OCI-LY7 (cell line): ENCODE data around the gene GNAQ. TPM values are rescaled to one million over a fixed set of nuclear protein-coding genes. Genes with fewer than 3 reads are reported as not detected.

Experiments
- BruUV-seq: library from RNA; stranded (reverse); fragments of 400-500 nt; replicated peaks from 2 replicates; lab custom pipeline; 2021; lab: Mats Ljungman, UMichigan
- CTCF ChIA-PET: fragments of 300-600 bp; sonication (Branson Sonifier 250); formaldehyde crosslinking; loops from one replicate; lab custom pipeline; 2022; ENCODE audit warnings: antibody characterized with exemption; ENCODE audit not compliant: unreplicated experiment; lab: Charles Lee
- POLR2A ChIA-PET: fragments of 300-600 bp; sonication (Branson Sonifier 250); formaldehyde crosslinking; loops from one replicate; lab custom pipeline; 2022; ENCODE audit warnings: antibody characterized with exemption; lab: Charles Lee
- DNase-seq: peaks from one replicate; pipeline ENCODE4 v3.0.0-alpha.2; 2015; ENCODE audit warnings: low spot score
- H2AFZ ChIP-seq: fragments of 200-600 bp; sonication (generic), shearing (Covaris generic); 2 replicates; pipeline ENCODE4 v1.6.1; 2014; ENCODE audit warnings: mild to moderate bottlenecking, antibody characterized with exemption, low read length, moderate library complexity
- H3K27ac ChIP-seq: fragments of 200-600 bp; sonication (generic); 2 replicates; pipeline ENCODE4 v1.5.1; 2014; ENCODE audit warnings: mixed run types, low read depth, mild to moderate bottlenecking, moderate library complexity, low read length, inconsistent platforms; ENCODE audit not compliant: poor library complexity, severe bottlenecking
- H3K36me3 ChIP-seq: fragments of 200-600 bp; sonication (generic); 2 replicates; pipeline ENCODE4 v1.6.1; 2014; ENCODE audit warnings: mild to moderate bottlenecking, antibody characterized with exemption, low read length, moderate library complexity, mixed read lengths; ENCODE audit not compliant: insufficient read depth
- H3K4me1 ChIP-seq: fragments of 200-600 bp; sonication (generic); 2 replicates; pipeline ENCODE4 v1.5.1; 2014; ENCODE audit warnings: mild to moderate bottlenecking, low read length; ENCODE audit not compliant: insufficient read depth, poor library complexity, severe bottlenecking
- H3K4me2 ChIP-seq: fragments of 200-600 bp; sonication (generic); 2 replicates; pipeline ENCODE4 v1.6.1; 2014; ENCODE audit warnings: mild to moderate bottlenecking, low read length
- H3K4me3 ChIP-seq: fragments of 200-600 bp; sonication (generic); 2 replicates; pipeline ENCODE4 v1.5.1; 2014; ENCODE audit warnings: mild to moderate bottlenecking, low read depth, low read length; ENCODE audit not compliant: poor library complexity, severe bottlenecking
- H3K79me2 ChIP-seq: fragments of 200-600 bp; sonication (generic); 2 replicates; pipeline ENCODE4 v1.6.1; 2016; ENCODE audit warnings: low read depth, mild to moderate bottlenecking, low read length, moderate library complexity, mixed read lengths; ENCODE audit not compliant: insufficient read depth
- H3K9me2 ChIP-seq: fragments of 200-600 bp; sonication (generic); 2 replicates; pipeline ENCODE4 v1.6.1; 2016; ENCODE audit warnings: mild to moderate bottlenecking, low read length, mixed read lengths; ENCODE audit not compliant: insufficient read depth
- H3K9me3 ChIP-seq: fragments of 200-600 bp; sonication (generic); 2 replicates; pipeline ENCODE4 v1.6.1; 2014; ENCODE audit warnings: mild to moderate bottlenecking, mixed run types, low read length, mixed read lengths
- H4K20me1 ChIP-seq: fragments of 200-600 bp; sonication (generic); 2 replicates; pipeline ENCODE4 v1.6.1; 2014; ENCODE audit warnings: mild to moderate bottlenecking, antibody characterized with exemption, low read length, moderate library complexity, mixed read lengths; ENCODE audit not compliant: insufficient read depth
- CTCF ChIP-seq: fragments of 200-600 bp; sonication (generic); conservative IDR thresholded peaks from 2 replicates; pipeline ENCODE4 v1.5.1; 2014; ENCODE audit warnings: mild to moderate bottlenecking, antibody characterized with exemption, low read length, moderate library complexity, mixed read lengths
- EZH2phosphoT487 ChIP-seq: fragments of 200-600 bp; sonication (generic); IDR thresholded peaks from 2 replicates; pipeline ENCODE4 v1.6.1; 2018; ENCODE audit warnings: low read depth, borderline replicate concordance, mild to moderate bottlenecking, mixed run types, antibody characterized with exemption, low read length, moderate library complexity, mixed read lengths
- intact Hi-C: fragments of 100-400 bp; cut with micrococcal nuclease; formaldehyde crosslinking; loops from one replicate; pipeline ENCODE4 v1.10.0; 2022; ENCODE audit not compliant: unreplicated experiment
- total RNA-seq, 2 experiments: library from RNA; depleted of rRNA in 1 of 2; stranded (reverse); fragments of >200 nt in 1 of 2; shearing (Covaris generic) in 1 of 2; gene quantifications; 2 replicates each; pipeline ENCODE4 v1.2.3, GENCODE V29; 2014 to 2022

Gene GNAQ
- total RNA-seq, 2 experiments from 2014 or later: not detected

GRCh38 chr9:77748214-77748772 lies 283.3 kb downstream of the GNAQ start:
- intact Hi-C loops: no loop called here
- BruUV-seq: no TSS peak
- TF ChIP-seq EZH2phosphoT487: no peak
- no peak for TF ChIP-seq CTCF
- Histone ChIP-seq H3K9me2 (no peaks in the 10 kb centered on the region), H3K4me1 (no peaks in the 10 kb centered on the region), H3K4me2 (no peak overlapping the region), H4K20me1 (no peaks in the 10 kb centered on the region), H3K79me2 (no peaks in the 10 kb centered on the region), H3K36me3 (no peaks in the 10 kb centered on the region), H2AFZ (no peak overlapping the region), H3K9me3 (no peaks in the 10 kb centered on the region), H3K27ac (no peak overlapping the region), H3K4me3 (no peak overlapping the region)
- CTCF ChIA-PET: no interaction called here
- POLR2A ChIA-PET: interaction anchor here (0.6 kb wide), 1 partner anchor 206 kb away, joined by 3 read pairs; no protein-coding TSS in a partner anchor
- no peak for DNase-seq

- no peaks in the 10 kb centered on the region for H4K20me1 ChIP-seq
- no peak for DNase-seq
- CTCF ChIA-PET: no interaction called here
- intact Hi-C loops: no loop called here
- no peak overlapping the region for H3K4me2 ChIP-seq
- H3K9me2 ChIP-seq: no peaks in the 10 kb centered on the region
- BruUV-seq: no TSS peak
- H3K9me3 ChIP-seq: no peaks in the 10 kb centered on the region
- no peak overlapping the region for H2AFZ ChIP-seq
- TF ChIP-seq EZH2phosphoT487 (no peak), CTCF (no peak)
- no peak overlapping the region for H3K4me3 ChIP-seq
- H3K27ac ChIP-seq: no peak overlapping the region
- H3K4me1 ChIP-seq: no peaks in the 10 kb centered on the region
- no peaks in the 10 kb centered on the region for H3K79me2 ChIP-seq
- no peaks in the 10 kb centered on the region for H3K36me3 ChIP-seq
- POLR2A ChIA-PET: no interaction called here
Observed at GRCh38 chr9:77747163-77747562, 284.4 kb downstream of the GNAQ start.

- CTCF ChIA-PET: no interaction called here
- Histone ChIP-seq H3K36me3 (no peaks in the 10 kb centered on the region), H3K4me3 (no peak overlapping the region), H3K4me1 (no peaks in the 10 kb centered on the region), H3K9me3 (no peaks in the 10 kb centered on the region), H3K79me2 (no peaks in the 10 kb centered on the region), H4K20me1 (no peaks in the 10 kb centered on the region), H3K27ac (no peak overlapping the region), H2AFZ (no peak overlapping the region), H3K9me2 (no peaks in the 10 kb centered on the region), H3K4me2 (no peak overlapping the region)
- intact Hi-C loops: no loop called here
- DNase-seq: no peak
- POLR2A ChIA-PET: no interaction called here
- BruUV-seq: no TSS peak
- TF ChIP-seq CTCF (no peak), EZH2phosphoT487 (no peak)
Observed at GRCh38 chr9:77744841-77745430, 286.7 kb downstream of the GNAQ start.
